SK-N-SH treated with all-trans-retinoic acid at 6 μM for 48 hours (cell line): ENCODE measurements around the gene DNAH9.
"Not testable (repeated sequence)": the region's sequence is repeated elsewhere in the genome, so short reads cannot be mapped to it uniquely, and the experiment has no call there.

Experiments used
- ATAC-seq: fragments of 200-7000 bp; cut with Tn5 transposase; 3 replicates; pipeline ENCODE4 v1.9.1; 2020; ENCODE audit warnings: mild to moderate bottlenecking, moderate library complexity
- BACH2 ChIP-seq: fragments of 250-450 bp; sonication (Bioruptor Pico); IDR thresholded peaks from 2 replicates; pipeline ENCODE4 v1.9.0; 2021; ENCODE audit warnings: mild to moderate bottlenecking, borderline replicate concordance
- CREB5 ChIP-seq: fragments of 250-450 bp; sonication (Bioruptor Pico); IDR thresholded peaks from 2 replicates; pipeline ENCODE4 v1.5.1; 2020; ENCODE audit warnings: low read depth, mild to moderate bottlenecking, moderate library complexity
- CSDC2 ChIP-seq: fragments of 250-450 bp; sonication (Bioruptor Pico); IDR thresholded peaks from 2 replicates; pipeline ENCODE4 v1.5.0; 2020; ENCODE audit warnings: mild to moderate bottlenecking, moderate library complexity
- CSRNP3 ChIP-seq: fragments of 250-450 bp; sonication (Bioruptor Pico); IDR thresholded peaks from 2 replicates; pipeline ENCODE4 v1.5.1; 2021; ENCODE audit warnings: mild to moderate bottlenecking, moderate library complexity
- ISL1 ChIP-seq: fragments of 250-450 bp; sonication (Bioruptor Pico); IDR thresholded peaks from 2 replicates; pipeline ENCODE4 v2.1.2; 2022; ENCODE audit warnings: mild to moderate bottlenecking, moderate library complexity
- PPARA ChIP-seq: fragments of 250-450 bp; sonication (Bioruptor Pico); IDR thresholded peaks from 2 replicates; pipeline ENCODE4 v1.5.0; 2020; ENCODE audit warnings: mild to moderate bottlenecking, borderline replicate concordance
- SNAI2 ChIP-seq: fragments of 250-450 bp; sonication (Bioruptor Pico); IDR thresholded peaks from 2 replicates; pipeline ENCODE4 v1.5.0; 2020; ENCODE audit warnings: mild to moderate bottlenecking, moderate library complexity
- TSHZ2 ChIP-seq: fragments of 250-450 bp; sonication (Bioruptor Pico); IDR thresholded peaks from 2 replicates; pipeline ENCODE4 v1.5.0; 2020; ENCODE audit warnings: mild to moderate bottlenecking, moderate library complexity
- ZC3H10 ChIP-seq: fragments of 250-450 bp; sonication (Bioruptor Pico); IDR thresholded peaks from 2 replicates; pipeline ENCODE4 v1.5.1; 2021; ENCODE audit warnings: mild to moderate bottlenecking, moderate library complexity
- ZFP3 ChIP-seq: fragments of 250-450 bp; sonication (Bioruptor Pico); IDR thresholded peaks from 2 replicates; pipeline ENCODE4 v1.5.0; 2020; ENCODE audit warnings: mild to moderate bottlenecking, moderate library complexity
- ZNF565 ChIP-seq: fragments of 450-650 bp; formaldehyde crosslinking; conservative IDR thresholded peaks from 2 replicates; pipeline ENCODE4 v1.5.0; 2020; ENCODE audit warnings: low read depth, mild to moderate bottlenecking, moderate library complexity
- TF ChIP-seq, protein P1 (sequence below): fragments of 250-450 bp; sonication (Bioruptor Pico); IDR thresholded peaks from 2 replicates; pipeline ENCODE4 v1.8.0; 2021; ENCODE audit warnings: low read depth, mild to moderate bottlenecking, moderate library complexity, borderline replicate concordance
- TF ChIP-seq, protein P2 (sequence below): fragments of 250-450 bp; sonication (Bioruptor Pico); IDR thresholded peaks from 2 replicates; pipeline ENCODE4 v1.8.0; 2020; ENCODE audit warnings: mild to moderate bottlenecking, moderate library complexity, borderline replicate concordance

Gene DNAH9

DNA sequence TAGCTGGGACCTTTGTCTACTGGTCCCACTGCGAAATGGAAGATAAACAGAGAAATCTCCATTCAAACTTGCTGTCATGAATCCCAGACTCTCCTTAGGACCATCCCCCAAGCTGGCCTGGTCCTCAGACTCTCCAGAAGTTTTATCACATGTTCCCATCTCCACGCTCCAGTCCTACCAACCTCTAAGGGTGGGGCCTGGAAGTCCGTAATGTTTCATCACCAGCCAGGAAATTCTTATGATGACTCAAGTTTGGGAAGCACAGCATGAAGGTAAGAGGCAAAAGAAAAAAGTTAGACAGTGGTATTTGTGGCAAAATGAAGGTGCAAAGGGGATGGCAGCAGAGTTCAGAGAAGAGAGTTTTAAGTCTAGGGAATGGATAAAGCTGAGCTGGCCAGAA lies 346.3 kb downstream of the DNAH9 start:
- TF ChIP-seq CSRNP3 (CRISPR knock-in tag) (no peak), ZFP3 (no peak)
- TF ChIP-seq, protein P1, sequence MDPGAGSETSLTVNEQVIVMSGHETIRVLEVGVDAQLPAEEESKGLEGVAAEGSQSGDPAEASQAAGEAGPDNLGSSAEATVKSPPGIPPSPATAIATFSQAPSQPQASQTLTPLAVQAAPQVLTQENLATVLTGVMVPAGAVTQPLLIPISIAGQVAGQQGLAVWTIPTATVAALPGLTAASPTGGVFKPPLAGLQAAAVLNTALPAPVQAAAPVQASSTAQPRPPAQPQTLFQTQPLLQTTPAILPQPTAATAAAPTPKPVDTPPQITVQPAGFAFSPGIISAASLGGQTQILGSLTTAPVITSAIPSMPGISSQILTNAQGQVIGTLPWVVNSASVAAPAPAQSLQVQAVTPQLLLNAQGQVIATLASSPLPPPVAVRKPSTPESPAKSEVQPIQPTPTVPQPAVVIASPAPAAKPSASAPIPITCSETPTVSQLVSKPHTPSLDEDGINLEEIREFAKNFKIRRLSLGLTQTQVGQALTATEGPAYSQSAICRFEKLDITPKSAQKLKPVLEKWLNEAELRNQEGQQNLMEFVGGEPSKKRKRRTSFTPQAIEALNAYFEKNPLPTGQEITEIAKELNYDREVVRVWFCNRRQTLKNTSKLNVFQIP (CRISPR knock-in tag), result no peak
- ATAC-seq, result no peak

DNA sequence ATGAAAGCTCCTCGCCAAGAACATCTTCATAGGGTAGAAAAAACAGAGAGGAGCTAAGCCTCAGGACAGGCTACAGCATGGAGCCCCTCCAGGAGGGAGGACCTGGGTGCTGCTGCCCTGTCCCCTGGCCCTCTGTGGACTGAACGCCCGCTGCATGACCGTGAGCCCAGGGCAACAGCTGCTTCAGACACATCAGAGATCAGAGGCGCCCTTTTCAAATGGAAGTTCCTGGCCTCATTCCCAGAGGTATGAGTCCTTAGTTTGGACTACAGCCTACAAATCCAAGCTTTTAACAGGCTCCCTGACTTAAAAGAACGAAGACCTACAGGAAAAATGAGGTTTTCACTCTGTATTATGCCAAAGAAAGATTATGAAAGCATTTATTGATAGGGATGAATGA lies 350.5 kb downstream of the DNAH9 start:
- ATAC-seq, result no peak
- TF ChIP-seq, protein P1 (CRISPR knock-in tag), result no peak
- TF ChIP-seq SNAI2 (CRISPR knock-in tag), result no peak
- TF ChIP-seq, protein P2, sequence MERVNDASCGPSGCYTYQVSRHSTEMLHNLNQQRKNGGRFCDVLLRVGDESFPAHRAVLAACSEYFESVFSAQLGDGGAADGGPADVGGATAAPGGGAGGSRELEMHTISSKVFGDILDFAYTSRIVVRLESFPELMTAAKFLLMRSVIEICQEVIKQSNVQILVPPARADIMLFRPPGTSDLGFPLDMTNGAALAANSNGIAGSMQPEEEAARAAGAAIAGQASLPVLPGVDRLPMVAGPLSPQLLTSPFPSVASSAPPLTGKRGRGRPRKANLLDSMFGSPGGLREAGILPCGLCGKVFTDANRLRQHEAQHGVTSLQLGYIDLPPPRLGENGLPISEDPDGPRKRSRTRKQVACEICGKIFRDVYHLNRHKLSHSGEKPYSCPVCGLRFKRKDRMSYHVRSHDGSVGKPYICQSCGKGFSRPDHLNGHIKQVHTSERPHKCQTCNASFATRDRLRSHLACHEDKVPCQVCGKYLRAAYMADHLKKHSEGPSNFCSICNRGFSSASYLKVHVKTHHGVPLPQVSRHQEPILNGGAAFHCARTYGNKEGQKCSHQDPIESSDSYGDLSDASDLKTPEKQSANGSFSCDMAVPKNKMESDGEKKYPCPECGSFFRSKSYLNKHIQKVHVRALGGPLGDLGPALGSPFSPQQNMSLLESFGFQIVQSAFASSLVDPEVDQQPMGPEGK (CRISPR knock-in tag), result no peak

GRCh38 chr17:11949571-11949970 lies 351.3 kb downstream of the DNAH9 start:
- not testable (repeated sequence) for ATAC-seq

GRCh38 chr17:11950771-11951519 lies 352.7 kb downstream of the DNAH9 start:
- TF ChIP-seq PPARA (CRISPR knock-in tag) (no peak), TSHZ2 (CRISPR knock-in tag) (no peak), ZFP3 (no peak), CREB5 (CRISPR knock-in tag) (no peak), ZC3H10 (no peak), CSDC2 (CRISPR knock-in tag) (no peak), ZNF565 (CRISPR knock-in tag) (no peak), BACH2 (CRISPR knock-in tag) (no peak), ISL1 (no peak)
- TF ChIP-seq, protein P2 (CRISPR knock-in tag), result no peak
- ATAC-seq, result no peak
